Fibroblast of lung (primary cell): ENCODE measurements around the gene GALK2. TPM values are rescaled to one million over a fixed set of nuclear protein-coding genes. Genes with fewer than 3 reads are reported as not detected.

Experiments used
- DNase-seq, 2 donors: peaks; one replicate each; pipeline versions ENCODE4 v3.0.0 to v3.0.0-alpha.2; 2010; ENCODE audit warnings: low read depth in 2 of 2
- H2AFZ ChIP-seq: 2 replicates; pipeline ENCODE4 v1.5.1; 2012; ENCODE audit warnings: low read length, control low read depth, inconsistent platforms
- H3K27ac ChIP-seq: 2 replicates; pipeline ENCODE4 v1.5.1; 2011; ENCODE audit warnings: low read length, control low read depth; ENCODE audit not compliant: insufficient read depth
- H3K27me3 ChIP-seq: 2 replicates; pipeline ENCODE4 v1.5.1; 2011; ENCODE audit warnings: mild to moderate bottlenecking, low read length; ENCODE audit not compliant: control insufficient read depth, insufficient read depth
- H3K36me3 ChIP-seq: 2 replicates; pipeline ENCODE4 v1.5.1; 2011; ENCODE audit warnings: low read length; ENCODE audit not compliant: control insufficient read depth, insufficient read depth
- H3K4me1 ChIP-seq: 2 replicates; pipeline ENCODE4 v1.5.1; 2011; ENCODE audit warnings: low read length; ENCODE audit not compliant: control insufficient read depth, insufficient read depth; ENCODE audit errors: extremely low read depth
- H3K4me2 ChIP-seq: 2 replicates; pipeline ENCODE4 v1.5.1; 2011; ENCODE audit warnings: low read length, control low read depth; ENCODE audit not compliant: insufficient read depth; ENCODE audit errors: extremely low read depth
- H3K4me3 ChIP-seq, 4 experiments: fragments of 200-600 bp in 1 of 4; sonication (generic) in 1 of 4; replicated peaks in 1 of 4; 2 replicates each; pipeline ENCODE4 v1.5.1; 2011 to 2016; ENCODE audit warnings: low read length in 4 of 4, low read depth in 3 of 4, mild to moderate bottlenecking in 3 of 4, control low read depth in 2 of 4, inconsistent platforms in 1 of 4, mixed read lengths in 1 of 4; ENCODE audit not compliant: insufficient read depth in 1 of 4; ENCODE audit errors: control extremely low read depth in 1 of 4
- H3K79me2 ChIP-seq: 2 replicates; pipeline ENCODE4 v1.5.1; 2012; ENCODE audit warnings: mild to moderate bottlenecking, low read length, inconsistent platforms; ENCODE audit not compliant: control insufficient read depth, insufficient read depth
- H3K9ac ChIP-seq: 2 replicates; pipeline ENCODE4 v1.5.1; 2011; ENCODE audit warnings: mild to moderate bottlenecking, low read length, control low read depth; ENCODE audit not compliant: insufficient read depth
- H3K9me3 ChIP-seq: 2 replicates; pipeline ENCODE4 v1.5.1; 2012; ENCODE audit warnings: low read depth, low read length; ENCODE audit not compliant: control insufficient read depth, insufficient read depth
- H4K20me1 ChIP-seq: 2 replicates; pipeline ENCODE4 v1.5.1; 2011; ENCODE audit warnings: low read length; ENCODE audit not compliant: control insufficient read depth, insufficient read depth; ENCODE audit errors: extremely low read depth
- CTCF ChIP-seq, 2 donors: IDR thresholded peaks in 1 of 2; conservative IDR thresholded peaks in 1 of 2; 1 replicate in 1 of 2; 2 replicates in 1 of 2; pipeline ENCODE4 v1.5.1; 2011 to 2012; ENCODE audit warnings: low read length in 2 of 2, control low read depth in 1 of 2, inconsistent platforms in 1 of 2, low read depth in 1 of 2, mild to moderate bottlenecking in 1 of 2
- EZH2 ChIP-seq: IDR thresholded peaks from 2 replicates; pipeline ENCODE4 v1.5.1; 2012; ENCODE audit warnings: low read length, control low read depth, mild to moderate bottlenecking; ENCODE audit errors: missing control alignments
- polyA plus RNA-seq, 2 donors: library from polyadenylated mRNA; depleted of rRNA in 1 of 2; stranded (reverse) in 1 of 2; unstranded in 1 of 2; fragments of >200 nt; gene quantifications; 2 replicates each; pipeline ENCODE4 v1.2.1, GENCODE V29; 2011 to 2012; ENCODE audit warnings: missing spikeins in 1 of 2
- total RNA-seq: library from RNA; depleted of rRNA; stranded (reverse); fragments of >200 nt; gene quantifications from 2 replicates; pipeline ENCODE4 v1.2.1, GENCODE V29; 2014

GALK2 gene
- total and polyA plus RNA-seq, 2 donors (not counting 1 experiment from before 2014, with no cell fraction given): 37.5 to 74.5 TPM

- TF ChIP-seq EZH2 (no peak), CTCF (conservative IDR thresholded peaks at IDR 0.05 in 1 of 2, IDR thresholded peaks at IDR 0.05 in 1 of 2; ENCODE audit: low read depth in 1 of 2, low read length in 2 of 2) (no peak)
- H3K4me1 ChIP-seq: peaks cover 3% of the 10 kb centered on the region
- no peak overlapping the region for H2AFZ ChIP-seq
- H3K9me3 ChIP-seq: no peaks in the 10 kb centered on the region
- no peak overlapping the region for H3K9ac ChIP-seq
- no peak overlapping the region for H3K4me2 ChIP-seq
- H3K4me3 ChIP-seq: no peak overlapping the region
- no peaks in the 10 kb centered on the region for H4K20me1 ChIP-seq
- no peak for DNase-seq
- no peaks in the 10 kb centered on the region for H3K27me3 ChIP-seq
- H3K27ac ChIP-seq: no peak overlapping the region
- peaks cover 18% of the 10 kb centered on the region for H3K79me2 ChIP-seq
- no peaks in the 10 kb centered on the region for H3K36me3 ChIP-seq
Measured at GRCh38 chr15:49189631-49190030, 19.6 kb downstream of the GALK2 start.

GRCh38 chr15:49190586-49190985, 20.5 kb downstream of the GALK2 start:
- Histone ChIP-seq H2AFZ (no peak overlapping the region), H3K4me3 (no peak overlapping the region), H3K4me2 (no peak overlapping the region), H3K9ac (no peak overlapping the region), H3K27ac (no peak overlapping the region), H3K4me1 (peaks cover 3% of the 10 kb centered on the region), H3K36me3 (no peaks in the 10 kb centered on the region), H3K79me2 (peaks cover 18% of the 10 kb centered on the region), H4K20me1 (no peaks in the 10 kb centered on the region), H3K27me3 (no peaks in the 10 kb centered on the region), H3K9me3 (no peaks in the 10 kb centered on the region)
- no peak for DNase-seq
- TF ChIP-seq CTCF (conservative IDR thresholded peaks at IDR 0.05 in 1 of 2, IDR thresholded peaks at IDR 0.05 in 1 of 2; ENCODE audit: low read depth in 1 of 2, low read length in 2 of 2): no peak
- no peak for TF ChIP-seq EZH2

- H3K27ac ChIP-seq: no peak overlapping the region
- no peak overlapping the region for H3K9ac ChIP-seq
- H4K20me1 ChIP-seq: no peaks in the 10 kb centered on the region
- no peaks in the 10 kb centered on the region for H3K27me3 ChIP-seq
- no peak overlapping the region for H2AFZ ChIP-seq
- no peak for DNase-seq
- no peak for TF ChIP-seq CTCF (conservative IDR thresholded peaks at IDR 0.05 in 1 of 2, IDR thresholded peaks at IDR 0.05 in 1 of 2; ENCODE audit: low read depth in 1 of 2, low read length in 2 of 2)
- TF ChIP-seq EZH2: no peak
- no peaks in the 10 kb centered on the region for H3K9me3 ChIP-seq
- peaks cover 18% of the 10 kb centered on the region for H3K79me2 ChIP-seq
- H3K4me3 ChIP-seq: no peak overlapping the region
- H3K4me2 ChIP-seq: no peak overlapping the region
- H3K36me3 ChIP-seq: no peaks in the 10 kb centered on the region
- H3K4me1 ChIP-seq: peaks cover 3% of the 10 kb centered on the region
Measured at GRCh38 chr15:49191892-49192291, 21.8 kb downstream of the GALK2 start.
